ENCODE data around the gene AAR2.

GRCh38 chr20:36213362-36213761 is 22.9 kb upstream of the AAR2 start:
- TF ChIP-seq RFX5 (IDR thresholded peaks at IDR 0.05; ENCODE audit: low read length), result no peak
- TF ChIP-seq, protein P1, sequence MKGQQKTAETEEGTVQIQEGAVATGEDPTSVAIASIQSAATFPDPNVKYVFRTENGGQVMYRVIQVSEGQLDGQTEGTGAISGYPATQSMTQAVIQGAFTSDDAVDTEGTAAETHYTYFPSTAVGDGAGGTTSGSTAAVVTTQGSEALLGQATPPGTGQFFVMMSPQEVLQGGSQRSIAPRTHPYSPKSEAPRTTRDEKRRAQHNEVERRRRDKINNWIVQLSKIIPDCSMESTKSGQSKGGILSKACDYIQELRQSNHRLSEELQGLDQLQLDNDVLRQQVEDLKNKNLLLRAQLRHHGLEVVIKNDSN (IDR thresholded peaks at IDR 0.05; ENCODE audit: borderline replicate concordance, low read depth), result no peak
- TF ChIP-seq CTCF (IDR thresholded peaks at IDR 0.05), result no peak
- no peak for TF ChIP-seq SMC3 (IDR thresholded peaks at IDR 0.05; ENCODE audit: low read depth, low read length)
- TF ChIP-seq, protein P2, sequence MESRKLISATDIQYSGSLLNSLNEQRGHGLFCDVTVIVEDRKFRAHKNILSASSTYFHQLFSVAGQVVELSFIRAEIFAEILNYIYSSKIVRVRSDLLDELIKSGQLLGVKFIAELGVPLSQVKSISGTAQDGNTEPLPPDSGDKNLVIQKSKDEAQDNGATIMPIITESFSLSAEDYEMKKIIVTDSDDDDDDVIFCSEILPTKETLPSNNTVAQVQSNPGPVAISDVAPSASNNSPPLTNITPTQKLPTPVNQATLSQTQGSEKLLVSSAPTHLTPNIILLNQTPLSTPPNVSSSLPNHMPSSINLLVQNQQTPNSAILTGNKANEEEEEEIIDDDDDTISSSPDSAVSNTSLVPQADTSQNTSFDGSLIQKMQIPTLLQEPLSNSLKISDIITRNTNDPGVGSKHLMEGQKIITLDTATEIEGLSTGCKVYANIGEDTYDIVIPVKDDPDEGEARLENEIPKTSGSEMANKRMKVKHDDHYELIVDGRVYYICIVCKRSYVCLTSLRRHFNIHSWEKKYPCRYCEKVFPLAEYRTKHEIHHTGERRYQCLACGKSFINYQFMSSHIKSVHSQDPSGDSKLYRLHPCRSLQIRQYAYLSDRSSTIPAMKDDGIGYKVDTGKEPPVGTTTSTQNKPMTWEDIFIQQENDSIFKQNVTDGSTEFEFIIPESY (IDR thresholded peaks at IDR 0.05; ENCODE audit: borderline replicate concordance, low read depth), result no peak
- no peak for TF ChIP-seq USF2 (IDR thresholded peaks at IDR 0.05; ENCODE audit: borderline replicate concordance, low read depth, low read length)
- TF ChIP-seq EZH2phosphoT487 (IDR thresholded peaks at IDR 0.05; ENCODE audit: borderline replicate concordance, low read depth), result no peak

All from SK-N-SH (cell line).